Stimulated activated CD4-positive, alpha-beta T cell treated with anti-CD3 and anti-CD28 coated beads, Interleukin-2, amount 100 ng/mL, for 24 hours (primary cell): ENCODE results near the gene BCL2L12.

ENCODE experiments used
- DNase-seq, 2 donors: peaks; one replicate each; pipeline ENCODE4 v3.0.0-alpha.2; 2020

Gene BCL2L12

GRCh38 chr19:49664171-49665035, 1.3 kb upstream of the BCL2L12 start:
- peak; percentile 93 to 96 for DNase-seq

GRCh38 chr19:49665036-49665350, 740 bp upstream of the BCL2L12 start:
- no peak for DNase-seq

- no peak for DNase-seq
These were observed 349 bp downstream of the BCL2L12 start for GRCh38 chr19:49666120-49666444.

GRCh38 chr19:49667473-49667872, 1.7 kb downstream of the BCL2L12 start:
- no peak for DNase-seq

- no peak for DNase-seq
These were observed 3.8 kb downstream of the BCL2L12 start for GRCh38 chr19:49669516-49669915.

- DNase-seq = peak; percentile 82 to 83
These were observed 6.6 kb downstream of the BCL2L12 start for GRCh38 chr19:49672131-49672919.

GRCh38 chr19:49676136-49676783, 10.5 kb downstream of the BCL2L12 start:
- DNase-seq = peak in 1 of 2 donors; percentile 42

- peak; percentile 99 for DNase-seq
These were observed 11.1 kb downstream of the BCL2L12 start for GRCh38 chr19:49676784-49677230.

- peak; percentile 60 to 67 for DNase-seq
These were observed 11.6 kb downstream of the BCL2L12 start, which contains the start of gene PRMT1 for GRCh38 chr19:49677231-49677900. Gene PRMT1 (plus strand): TSS chr19:49677271. CDS start chr19:49677281, 10 bp downstream.

GRCh38 chr19:49677901-49678674, 12.4 kb downstream of the BCL2L12 start:
- peak; percentile 82 to 88 for DNase-seq

- DNase-seq = no peak
These were observed 13.4 kb downstream of the BCL2L12 start for GRCh38 chr19:49678985-49679770.

- DNase-seq = no peak
These were observed 14.2 kb downstream of the BCL2L12 start for GRCh38 chr19:49679771-49680413.

GRCh38 chr19:49680421-49681351, 15.0 kb downstream of the BCL2L12 start:
- peak; percentile 98 for DNase-seq

GRCh38 chr19:49681830-49682229, 16.1 kb downstream of the BCL2L12 start:
- no peak for DNase-seq

GRCh38 chr19:49682274-49682673, 16.5 kb downstream of the BCL2L12 start:
- no peak for DNase-seq

- no peak for DNase-seq
These were observed 18.1 kb downstream of the BCL2L12 start for GRCh38 chr19:49683814-49684250.

GRCh38 chr19:49684251-49684982, 18.7 kb downstream of the BCL2L12 start:
- no peak for DNase-seq

- no peak for DNase-seq
These were observed 19.3 kb downstream of the BCL2L12 start for GRCh38 chr19:49684983-49685553.
